Measurements from ENCODE around the gene ADAMTS6.

DNA sequence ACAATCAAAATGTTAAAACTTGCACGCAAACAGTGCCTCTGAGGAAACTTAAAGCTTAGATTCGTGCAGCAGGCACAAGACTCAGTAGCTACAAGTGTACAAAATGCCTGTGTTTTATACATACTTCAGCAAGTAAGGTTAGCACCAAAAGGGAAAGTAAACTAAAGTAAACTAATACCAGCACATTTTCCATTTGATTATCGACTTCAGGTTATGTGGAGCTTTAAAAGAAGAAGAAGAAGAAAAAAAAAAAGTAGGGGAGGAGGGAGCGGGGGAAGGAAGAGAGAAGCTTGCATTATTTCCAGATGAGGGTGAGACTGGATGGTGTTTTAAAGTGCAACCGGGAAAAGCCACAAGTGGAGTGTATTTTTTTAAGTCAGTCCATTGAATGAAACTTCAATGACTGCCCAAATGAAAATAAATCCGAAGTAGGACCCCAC lies 596 bp upstream of the ADAMTS6 start:
- TF ChIP-seq CTCF (IDR thresholded peaks at IDR 0.05) (no peak), ZFX (IDR thresholded peaks at IDR 0.05; ENCODE audit: borderline replicate concordance) (no peak)

All from 22Rv1 (cell line).